Prostate gland (tissue), 2 donors: ENCODE results near the gene PI4KB.

Experiments
- POLR2A ChIP-seq: fragments of 450-650 bp; IDR thresholded peaks from one replicate; pipeline ENCODE4 v1.6.1; 2016; ENCODE audit warnings: antibody characterized with exemption, mild to moderate bottlenecking
- POLR2AphosphoS5 ChIP-seq: sonication (generic); formaldehyde crosslinking; IDR thresholded peaks from one replicate; pipeline ENCODE4 v1.6.1; 2017; ENCODE audit warnings: antibody characterized with exemption
- TF ChIP-seq, protein P1 (sequence below), 4 experiments: fragments of 200-600 bp in 2 of 4; fragments of 450-650 bp in 2 of 4; sonication (generic) in 2 of 4; IDR thresholded peaks; 1 replicate in 3 of 4; 2 replicates in 1 of 4; pipeline ENCODE4 v1.5.1; 2016 to 2019; ENCODE audit warnings: antibody characterized with exemption in 4 of 4, mild to moderate bottlenecking in 2 of 4, moderate library complexity in 2 of 4

DNA sequence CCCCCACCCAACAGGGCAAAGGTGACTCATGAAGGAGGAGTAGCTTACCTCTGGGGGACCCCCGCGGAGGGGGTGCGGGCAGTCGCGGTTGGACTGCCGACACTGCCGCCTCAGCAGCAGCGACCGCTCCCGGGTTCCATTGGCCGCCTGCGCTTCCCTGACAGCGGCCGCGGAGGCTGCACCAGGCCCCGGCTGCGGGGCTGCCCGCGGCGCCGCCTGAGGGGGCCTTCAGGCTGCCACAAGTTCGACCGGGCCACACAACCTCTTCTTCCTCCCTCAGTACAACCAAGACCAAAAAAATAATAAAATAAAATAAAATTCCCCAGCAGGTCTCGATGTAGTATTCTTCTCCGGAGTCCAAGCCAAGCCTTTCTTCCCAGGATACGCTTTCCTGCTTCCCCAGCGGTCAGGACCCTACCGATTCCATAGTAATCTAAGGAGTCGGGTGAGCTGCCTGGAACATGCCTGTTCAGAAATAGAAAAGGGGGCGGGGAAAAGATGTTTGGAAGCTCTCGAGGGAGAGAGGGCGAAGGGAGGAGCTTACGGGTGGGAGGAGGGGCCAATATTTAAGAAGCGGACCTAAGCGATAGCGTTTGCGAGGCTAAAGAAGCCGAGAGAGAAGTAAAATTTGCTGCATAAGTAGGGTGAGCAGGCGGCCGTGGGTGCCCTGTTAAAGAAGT lies at the start of gene PI4KB:
- TF ChIP-seq, protein P1, sequence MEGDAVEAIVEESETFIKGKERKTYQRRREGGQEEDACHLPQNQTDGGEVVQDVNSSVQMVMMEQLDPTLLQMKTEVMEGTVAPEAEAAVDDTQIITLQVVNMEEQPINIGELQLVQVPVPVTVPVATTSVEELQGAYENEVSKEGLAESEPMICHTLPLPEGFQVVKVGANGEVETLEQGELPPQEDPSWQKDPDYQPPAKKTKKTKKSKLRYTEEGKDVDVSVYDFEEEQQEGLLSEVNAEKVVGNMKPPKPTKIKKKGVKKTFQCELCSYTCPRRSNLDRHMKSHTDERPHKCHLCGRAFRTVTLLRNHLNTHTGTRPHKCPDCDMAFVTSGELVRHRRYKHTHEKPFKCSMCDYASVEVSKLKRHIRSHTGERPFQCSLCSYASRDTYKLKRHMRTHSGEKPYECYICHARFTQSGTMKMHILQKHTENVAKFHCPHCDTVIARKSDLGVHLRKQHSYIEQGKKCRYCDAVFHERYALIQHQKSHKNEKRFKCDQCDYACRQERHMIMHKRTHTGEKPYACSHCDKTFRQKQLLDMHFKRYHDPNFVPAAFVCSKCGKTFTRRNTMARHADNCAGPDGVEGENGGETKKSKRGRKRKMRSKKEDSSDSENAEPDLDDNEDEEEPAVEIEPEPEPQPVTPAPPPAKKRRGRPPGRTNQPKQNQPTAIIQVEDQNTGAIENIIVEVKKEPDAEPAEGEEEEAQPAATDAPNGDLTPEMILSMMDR (IDR thresholded peaks at IDR 0.05) = peak in 1 of 4 experiments; percentile 19
- TF ChIP-seq POLR2A (peak; percentile 73), POLR2AphosphoS5 (peak; percentile 97)
